ENCODE measurements around the gene TLL2.
A peak's percentile ranks its signal among the peaks of the same experiment; 100 is the strongest.

DNA sequence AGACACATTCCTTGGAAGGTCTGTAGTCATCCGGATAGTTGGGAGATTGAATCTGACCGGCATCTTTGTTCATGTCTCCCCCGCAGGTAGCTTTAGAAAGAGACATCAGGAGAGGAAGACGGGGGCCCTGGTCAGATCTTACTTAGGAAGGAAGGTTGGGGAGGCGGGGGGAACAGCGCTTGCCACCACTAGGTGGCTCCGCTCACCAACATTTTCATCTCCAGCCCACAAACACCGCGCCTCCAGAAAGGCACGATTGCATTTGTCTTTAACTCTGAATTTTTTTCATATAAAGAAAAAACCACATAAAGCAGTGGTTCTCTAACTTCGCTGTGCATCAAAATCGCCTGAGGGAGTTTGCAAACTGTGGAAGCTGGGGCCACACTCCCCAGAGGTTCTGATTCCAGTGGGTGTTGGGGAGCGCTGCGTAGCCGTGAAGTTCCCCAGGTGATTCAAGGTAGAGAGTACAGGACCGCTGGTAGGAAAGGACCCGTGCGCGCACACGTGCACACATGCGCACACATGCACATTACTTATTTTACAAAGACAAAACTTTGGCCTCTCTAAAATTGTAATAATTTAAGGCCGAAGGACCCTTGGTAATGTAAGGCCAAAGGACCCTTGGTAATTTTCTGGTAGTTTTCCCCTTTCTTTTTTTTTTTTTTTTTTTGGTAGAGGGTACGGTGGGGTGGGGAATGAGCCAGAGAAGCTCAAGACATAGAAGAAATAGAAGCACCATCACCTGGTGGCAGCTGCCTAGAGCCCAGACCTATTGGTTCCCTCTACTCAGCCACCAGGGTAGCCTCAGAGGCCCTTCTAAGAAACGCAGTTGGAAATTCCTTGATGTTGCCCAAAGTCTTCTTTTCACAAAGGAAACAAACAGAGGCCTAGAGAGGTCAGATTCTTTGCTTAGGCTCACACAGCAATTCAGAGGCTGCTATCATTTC is 117.5 kb downstream of the TLL2 start:
- TF ChIP-seq FOXK1 (CRISPR knock-in tag; IDR thresholded peaks at IDR 0.05) (no peak), ELF4 (CRISPR knock-in tag; IDR thresholded peaks at IDR 0.05; ENCODE audit: low read depth) (no peak), NR1H2 (CRISPR knock-in tag; IDR thresholded peaks at IDR 0.05) (no peak), NFYB (CRISPR knock-in tag; conservative IDR thresholded peaks at IDR 0.05; ENCODE audit: low read depth) (no peak), ATF1 (CRISPR knock-in tag; IDR thresholded peaks at IDR 0.05) (no peak), JUN (CRISPR knock-in tag; IDR thresholded peaks at IDR 0.05) (no peak), FOXJ3 (CRISPR knock-in tag; IDR thresholded peaks at IDR 0.05; ENCODE audit: borderline replicate concordance) (no peak), TEAD1 (CRISPR knock-in tag; IDR thresholded peaks at IDR 0.05) (no peak)
- TF ChIP-seq, protein P1, sequence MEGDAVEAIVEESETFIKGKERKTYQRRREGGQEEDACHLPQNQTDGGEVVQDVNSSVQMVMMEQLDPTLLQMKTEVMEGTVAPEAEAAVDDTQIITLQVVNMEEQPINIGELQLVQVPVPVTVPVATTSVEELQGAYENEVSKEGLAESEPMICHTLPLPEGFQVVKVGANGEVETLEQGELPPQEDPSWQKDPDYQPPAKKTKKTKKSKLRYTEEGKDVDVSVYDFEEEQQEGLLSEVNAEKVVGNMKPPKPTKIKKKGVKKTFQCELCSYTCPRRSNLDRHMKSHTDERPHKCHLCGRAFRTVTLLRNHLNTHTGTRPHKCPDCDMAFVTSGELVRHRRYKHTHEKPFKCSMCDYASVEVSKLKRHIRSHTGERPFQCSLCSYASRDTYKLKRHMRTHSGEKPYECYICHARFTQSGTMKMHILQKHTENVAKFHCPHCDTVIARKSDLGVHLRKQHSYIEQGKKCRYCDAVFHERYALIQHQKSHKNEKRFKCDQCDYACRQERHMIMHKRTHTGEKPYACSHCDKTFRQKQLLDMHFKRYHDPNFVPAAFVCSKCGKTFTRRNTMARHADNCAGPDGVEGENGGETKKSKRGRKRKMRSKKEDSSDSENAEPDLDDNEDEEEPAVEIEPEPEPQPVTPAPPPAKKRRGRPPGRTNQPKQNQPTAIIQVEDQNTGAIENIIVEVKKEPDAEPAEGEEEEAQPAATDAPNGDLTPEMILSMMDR (IDR thresholded peaks at IDR 0.05) = peak; percentile 82
- TF ChIP-seq, protein P2, sequence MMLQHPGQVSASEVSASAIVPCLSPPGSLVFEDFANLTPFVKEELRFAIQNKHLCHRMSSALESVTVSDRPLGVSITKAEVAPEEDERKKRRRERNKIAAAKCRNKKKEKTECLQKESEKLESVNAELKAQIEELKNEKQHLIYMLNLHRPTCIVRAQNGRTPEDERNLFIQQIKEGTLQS (CRISPR knock-in tag; conservative IDR thresholded peaks at IDR 0.05) = no peak
- TF ChIP-seq, protein P3, sequence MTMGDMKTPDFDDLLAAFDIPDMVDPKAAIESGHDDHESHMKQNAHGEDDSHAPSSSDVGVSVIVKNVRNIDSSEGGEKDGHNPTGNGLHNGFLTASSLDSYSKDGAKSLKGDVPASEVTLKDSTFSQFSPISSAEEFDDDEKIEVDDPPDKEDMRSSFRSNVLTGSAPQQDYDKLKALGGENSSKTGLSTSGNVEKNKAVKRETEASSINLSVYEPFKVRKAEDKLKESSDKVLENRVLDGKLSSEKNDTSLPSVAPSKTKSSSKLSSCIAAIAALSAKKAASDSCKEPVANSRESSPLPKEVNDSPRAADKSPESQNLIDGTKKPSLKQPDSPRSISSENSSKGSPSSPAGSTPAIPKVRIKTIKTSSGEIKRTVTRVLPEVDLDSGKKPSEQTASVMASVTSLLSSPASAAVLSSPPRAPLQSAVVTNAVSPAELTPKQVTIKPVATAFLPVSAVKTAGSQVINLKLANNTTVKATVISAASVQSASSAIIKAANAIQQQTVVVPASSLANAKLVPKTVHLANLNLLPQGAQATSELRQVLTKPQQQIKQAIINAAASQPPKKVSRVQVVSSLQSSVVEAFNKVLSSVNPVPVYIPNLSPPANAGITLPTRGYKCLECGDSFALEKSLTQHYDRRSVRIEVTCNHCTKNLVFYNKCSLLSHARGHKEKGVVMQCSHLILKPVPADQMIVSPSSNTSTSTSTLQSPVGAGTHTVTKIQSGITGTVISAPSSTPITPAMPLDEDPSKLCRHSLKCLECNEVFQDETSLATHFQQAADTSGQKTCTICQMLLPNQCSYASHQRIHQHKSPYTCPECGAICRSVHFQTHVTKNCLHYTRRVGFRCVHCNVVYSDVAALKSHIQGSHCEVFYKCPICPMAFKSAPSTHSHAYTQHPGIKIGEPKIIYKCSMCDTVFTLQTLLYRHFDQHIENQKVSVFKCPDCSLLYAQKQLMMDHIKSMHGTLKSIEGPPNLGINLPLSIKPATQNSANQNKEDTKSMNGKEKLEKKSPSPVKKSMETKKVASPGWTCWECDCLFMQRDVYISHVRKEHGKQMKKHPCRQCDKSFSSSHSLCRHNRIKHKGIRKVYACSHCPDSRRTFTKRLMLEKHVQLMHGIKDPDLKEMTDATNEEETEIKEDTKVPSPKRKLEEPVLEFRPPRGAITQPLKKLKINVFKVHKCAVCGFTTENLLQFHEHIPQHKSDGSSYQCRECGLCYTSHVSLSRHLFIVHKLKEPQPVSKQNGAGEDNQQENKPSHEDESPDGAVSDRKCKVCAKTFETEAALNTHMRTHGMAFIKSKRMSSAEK (CRISPR knock-in tag; IDR thresholded peaks at IDR 0.05; ENCODE audit: borderline replicate concordance) = no peak

Data from WTC11 (cell line).